PFSK-1 (cell line): Measurements from ENCODE around the gene SCN2B.

ENCODE experiments used
- POLR2AphosphoS5 ChIP-seq: IDR thresholded peaks from 2 replicates; pipeline ENCODE4 v1.6.1; 2012; ENCODE audit warnings: low read depth, mild to moderate bottlenecking, control low read depth, low read length, moderate library complexity
- SIN3A ChIP-seq: IDR thresholded peaks from 2 replicates; pipeline ENCODE4 v1.6.1; 2012; ENCODE audit warnings: mild to moderate bottlenecking, low read length, moderate library complexity, borderline replicate concordance; ENCODE audit not compliant: insufficient read depth
- TF ChIP-seq, protein P1 (sequence below), 2 experiments: IDR thresholded peaks; 2 replicates each; pipeline versions ENCODE4 v1.6.1 to v1.8.0; 2011 to 2012; ENCODE audit warnings: low read depth in 2 of 2, low read length in 2 of 2, control low read depth in 1 of 2, inconsistent platforms in 1 of 2, mild to moderate bottlenecking in 1 of 2, moderate library complexity in 1 of 2; ENCODE audit not compliant: insufficient read depth in 1 of 2

DNA sequence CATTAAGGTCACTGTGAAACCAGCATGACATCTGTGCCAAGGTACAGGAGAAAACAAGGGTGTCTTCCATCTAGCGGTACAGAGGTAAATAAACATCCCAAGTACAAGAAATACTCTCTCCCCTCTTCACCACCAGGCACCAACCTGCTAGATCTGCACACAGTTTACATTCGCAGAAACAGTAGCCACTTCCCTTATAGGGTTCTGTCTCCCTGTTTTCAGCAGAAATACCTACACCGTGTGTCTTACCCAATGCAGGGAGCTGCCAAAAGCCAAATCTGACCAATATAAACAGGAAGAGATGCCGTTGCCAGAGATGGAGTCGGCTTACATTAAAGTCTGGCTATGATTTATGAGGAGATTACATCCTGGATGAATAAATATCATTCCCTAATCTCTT, 25.0 kb downstream of the SCN2B start:
- TF ChIP-seq, protein P1, sequence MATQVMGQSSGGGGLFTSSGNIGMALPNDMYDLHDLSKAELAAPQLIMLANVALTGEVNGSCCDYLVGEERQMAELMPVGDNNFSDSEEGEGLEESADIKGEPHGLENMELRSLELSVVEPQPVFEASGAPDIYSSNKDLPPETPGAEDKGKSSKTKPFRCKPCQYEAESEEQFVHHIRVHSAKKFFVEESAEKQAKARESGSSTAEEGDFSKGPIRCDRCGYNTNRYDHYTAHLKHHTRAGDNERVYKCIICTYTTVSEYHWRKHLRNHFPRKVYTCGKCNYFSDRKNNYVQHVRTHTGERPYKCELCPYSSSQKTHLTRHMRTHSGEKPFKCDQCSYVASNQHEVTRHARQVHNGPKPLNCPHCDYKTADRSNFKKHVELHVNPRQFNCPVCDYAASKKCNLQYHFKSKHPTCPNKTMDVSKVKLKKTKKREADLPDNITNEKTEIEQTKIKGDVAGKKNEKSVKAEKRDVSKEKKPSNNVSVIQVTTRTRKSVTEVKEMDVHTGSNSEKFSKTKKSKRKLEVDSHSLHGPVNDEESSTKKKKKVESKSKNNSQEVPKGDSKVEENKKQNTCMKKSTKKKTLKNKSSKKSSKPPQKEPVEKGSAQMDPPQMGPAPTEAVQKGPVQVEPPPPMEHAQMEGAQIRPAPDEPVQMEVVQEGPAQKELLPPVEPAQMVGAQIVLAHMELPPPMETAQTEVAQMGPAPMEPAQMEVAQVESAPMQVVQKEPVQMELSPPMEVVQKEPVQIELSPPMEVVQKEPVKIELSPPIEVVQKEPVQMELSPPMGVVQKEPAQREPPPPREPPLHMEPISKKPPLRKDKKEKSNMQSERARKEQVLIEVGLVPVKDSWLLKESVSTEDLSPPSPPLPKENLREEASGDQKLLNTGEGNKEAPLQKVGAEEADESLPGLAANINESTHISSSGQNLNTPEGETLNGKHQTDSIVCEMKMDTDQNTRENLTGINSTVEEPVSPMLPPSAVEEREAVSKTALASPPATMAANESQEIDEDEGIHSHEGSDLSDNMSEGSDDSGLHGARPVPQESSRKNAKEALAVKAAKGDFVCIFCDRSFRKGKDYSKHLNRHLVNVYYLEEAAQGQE (IDR thresholded peaks at IDR 0.05; ENCODE audit: insufficient read depth in 1 of 2, low read depth in 2 of 2, low read length in 2 of 2) = no peak
- TF ChIP-seq SIN3A (no peak), POLR2AphosphoS5 (no peak)
